Muscle layer of colon (tissue), 2 donors: ENCODE measurements around the gene BRWD1.
"Not testable (repeated sequence)": the region's sequence is repeated elsewhere in the genome, so short reads cannot be mapped to it uniquely, and the experiment has no call there.

Experiments
- H3K27ac ChIP-seq: one replicate; pipeline ENCODE4 v1.7.0; 2013; ENCODE audit warnings: low read depth, mild to moderate bottlenecking, low read length, moderate library complexity
- H3K27me3 ChIP-seq, 2 donors: one replicate each; pipeline ENCODE4 v1.7.0; 2013; ENCODE audit warnings: low read length in 2 of 2, mild to moderate bottlenecking in 2 of 2; ENCODE audit not compliant: insufficient read depth in 2 of 2, control insufficient read depth in 1 of 2
- H3K36me3 ChIP-seq: one replicate; pipeline ENCODE4 v1.7.0; 2013; ENCODE audit warnings: mild to moderate bottlenecking, low read length; ENCODE audit not compliant: insufficient read depth
- H3K4me1 ChIP-seq: one replicate; pipeline ENCODE4 v1.7.0; 2013; ENCODE audit warnings: mild to moderate bottlenecking, low read length; ENCODE audit not compliant: insufficient read depth
- H3K4me3 ChIP-seq, 2 donors: one replicate each; pipeline ENCODE4 v1.7.0; 2013; ENCODE audit warnings: low read length in 2 of 2, low read depth in 1 of 2, mild to moderate bottlenecking in 1 of 2, moderate library complexity in 1 of 2
- H3K9ac ChIP-seq: one replicate; pipeline ENCODE4 v1.7.0; 2013; ENCODE audit warnings: low read length
- H3K9me3 ChIP-seq: one replicate; pipeline ENCODE4 v1.7.0; 2013; ENCODE audit warnings: mild to moderate bottlenecking, low read length
- donor health status: abdominal sarcoma.
- donor health status: Adenocarcinoma of cecum.

The BRWD1 gene

DNA sequence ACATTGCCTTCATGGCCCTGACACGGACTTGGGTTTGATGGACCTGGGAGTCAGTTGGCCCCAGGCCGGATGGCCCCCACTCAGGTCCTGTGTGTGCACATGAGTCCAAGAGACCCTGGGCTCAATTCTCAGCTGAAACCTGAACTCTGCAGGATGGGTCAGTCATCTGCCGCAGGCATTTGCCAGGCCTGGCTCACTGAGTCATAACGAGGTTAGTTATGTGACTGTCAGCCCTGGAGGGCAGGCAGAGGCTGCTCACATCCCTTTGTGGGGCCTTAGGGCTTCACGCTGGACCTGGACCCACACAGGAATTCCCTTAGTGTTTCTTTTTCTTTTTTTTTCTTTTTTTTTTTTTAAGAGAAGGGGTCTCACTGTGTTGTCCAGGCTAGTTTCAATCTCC is 176.7 kb downstream of the BRWD1 start:
- H3K27me3 ChIP-seq: no peaks in the 10 kb centered on the region
- no peaks in the 10 kb centered on the region for H3K36me3 ChIP-seq
- no peaks in the 10 kb centered on the region for H3K4me1 ChIP-seq
- H3K9ac ChIP-seq: no peak overlapping the region
- no peak overlapping the region for H3K27ac ChIP-seq
- no peak overlapping the region for H3K4me3 ChIP-seq
- H3K9me3 ChIP-seq: no peaks in the 10 kb centered on the region

DNA sequence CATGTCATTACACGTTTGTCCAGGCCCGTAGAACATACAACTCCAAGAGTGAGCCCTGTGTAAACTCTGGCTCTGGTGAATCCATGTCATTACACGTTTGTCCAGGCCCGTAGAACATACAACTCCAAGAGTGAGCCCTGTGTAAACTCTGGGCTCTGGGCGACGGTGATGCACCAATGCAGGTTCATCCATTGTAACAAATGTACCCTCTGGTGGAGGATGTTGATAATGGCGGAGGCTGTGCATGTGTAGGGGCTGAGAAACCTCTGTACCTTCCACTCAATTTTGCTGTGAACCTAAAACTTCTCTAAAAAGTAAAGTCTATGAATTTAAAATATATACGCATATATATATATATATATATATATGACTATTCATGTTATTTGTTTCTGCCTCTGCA is 177.3 kb downstream of the BRWD1 start:
- H3K9ac ChIP-seq, H3K36me3 ChIP-seq, H3K27me3 ChIP-seq, H3K4me1 ChIP-seq, H3K9me3 ChIP-seq, H3K27ac ChIP-seq, H3K4me3 ChIP-seq: not testable (repeated sequence)

DNA sequence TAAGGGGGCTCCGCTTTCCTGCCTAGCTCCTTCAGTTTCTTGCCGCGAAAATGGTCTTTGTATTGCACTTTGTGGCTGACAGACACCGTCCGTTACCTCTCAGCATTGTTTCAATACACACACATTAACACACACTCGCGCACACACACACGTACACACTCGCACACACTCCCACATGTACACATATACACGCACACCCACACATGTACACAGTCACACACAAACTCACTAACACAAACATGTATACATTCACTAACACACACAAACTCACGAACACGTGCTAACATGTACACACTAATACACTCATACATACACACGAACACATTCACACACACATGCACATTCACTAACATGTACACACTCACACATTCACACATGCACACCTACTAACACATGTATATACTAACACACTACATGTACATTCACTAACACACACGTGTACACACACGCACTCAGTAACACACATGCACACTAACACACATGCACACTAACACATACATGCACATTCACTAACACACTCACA is 179.1 kb downstream of the BRWD1 start:
- H3K36me3 ChIP-seq: no peaks in the 10 kb centered on the region
- H3K27ac ChIP-seq: no peak overlapping the region
- no peak overlapping the region for H3K4me3 ChIP-seq
- H3K9ac ChIP-seq: no peak overlapping the region
- H3K27me3 ChIP-seq: no peaks in the 10 kb centered on the region
- H3K4me1 ChIP-seq: no peaks in the 10 kb centered on the region
- H3K9me3 ChIP-seq: no peaks in the 10 kb centered on the region
